T-helper 2 cell treated with Interferon-gamma antibody and Interleukin-4, amounts not matched to agents 100 ng/mL and 5 ng/mL, for 36 hours (primary cell): ENCODE results near the gene UBE2D4. TPM values are rescaled to one million over a fixed set of nuclear protein-coding genes. Genes with fewer than 3 reads are reported as not detected.
"Not testable (repeated sequence)": the region's sequence is repeated elsewhere in the genome, so short reads cannot be mapped to it uniquely, and the experiment has no call there.

Experiments used
- intact Hi-C: fragments of 100-400 bp; cut with micrococcal nuclease; formaldehyde crosslinking; loops from one replicate; pipeline ENCODE4 v1.15.1; 2023
- total RNA-seq: library from RNA; stranded (reverse); gene quantifications from 2 replicates; pipeline ENCODE4 v1.2.3, GENCODE V29; 2022

UBE2D4 gene
- 10.3 and 11.7 TPM in 2 replicates for total RNA-seq

- intact Hi-C loops = loop anchor here (1.0 to 5.0 kb wide), 4 partner anchors 20 to 344 kb away; partner anchors contain the start of genes MRPS24, STK17A and URGCP
Measured at GRCh38 chr7:43925984-43926797, at the start of gene UBE2D4. Gene UBE2D4, plus strand, starts transcription at chr7:43926436. Its CDS starts 97 bp downstream, at chr7:43926533.

- intact Hi-C loops = no loop called here
Measured at GRCh38 chr7:43876976-43877745, 49.1 kb upstream of the UBE2D4 start.

- intact Hi-C loops = no loop called here
Measured at GRCh38 chr7:43877968-43878864, 48.0 kb upstream of the UBE2D4 start.

- intact Hi-C loops = no loop called here
Measured at GRCh38 chr7:43878867-43879266, 47.4 kb upstream of the UBE2D4 start.

GRCh38 chr7:43879477-43879876 lies 46.8 kb upstream of the UBE2D4 start:
- intact Hi-C loops = no loop called here

- intact Hi-C loops = no loop called here
Measured at GRCh38 chr7:43880596-43880995, 45.6 kb upstream of the UBE2D4 start.

- intact Hi-C loops = no loop called here
Measured at GRCh38 chr7:43884209-43884608, 42.0 kb upstream of the UBE2D4 start.

GRCh38 chr7:43884617-43885016 lies 41.6 kb upstream of the UBE2D4 start:
- intact Hi-C loops = no loop called here

GRCh38 chr7:43888993-43889945 lies 37.0 kb upstream of the UBE2D4 start:
- intact Hi-C loops = no loop called here

GRCh38 chr7:43890468-43890867 lies 35.8 kb upstream of the UBE2D4 start:
- intact Hi-C loops = no loop called here

- intact Hi-C loops = no loop called here
Measured at GRCh38 chr7:43891069-43891955, 34.9 kb upstream of the UBE2D4 start.

- intact Hi-C loops = no loop called here
Measured at GRCh38 chr7:43895847-43896415, 30.3 kb upstream of the UBE2D4 start.

GRCh38 chr7:43898571-43898970 lies 27.7 kb upstream of the UBE2D4 start:
- intact Hi-C loops = not testable (repeated sequence)

GRCh38 chr7:43902542-43903054 lies 23.6 kb upstream of the UBE2D4 start:
- intact Hi-C loops = no loop called here

- intact Hi-C loops = loop anchor here (2.0 to 5.0 kb wide), 2 partner anchors 36 to 177 kb away; partner anchors contain the start of genes COA1 and MRPS24
Measured at GRCh38 chr7:43904533-43905208, 21.6 kb upstream of the UBE2D4 start.

- intact Hi-C loops = loop anchor here (2.0 to 5.0 kb wide), 2 partner anchors 37 to 178 kb away; partner anchors contain the start of genes COA1 and MRPS24
Measured at GRCh38 chr7:43905209-43905946, 20.9 kb upstream of the UBE2D4 start.

GRCh38 chr7:43905956-43906330 lies 20.3 kb upstream of the UBE2D4 start:
- intact Hi-C loops = loop anchor here (1.0 to 5.0 kb wide), 3 partner anchors 20 to 179 kb away; partner anchors contain the start of genes COA1, MRPS24 and UBE2D4
